Measurements from ENCODE around the gene FHIT. TPM values are rescaled to one million over a fixed set of nuclear protein-coding genes. Genes with fewer than 3 reads are reported as not detected.

The FHIT gene
- total RNA-seq, 1 donor from 2014 or later = 11.7 TPM

GRCh38 chr3:59894425-59895121 lies 1356.7 kb downstream of the FHIT start:
- Mint-ChIP-seq H3K9me3 (peaks cover 6% of the 10 kb centered on the region), H3K36me3 (no peaks in the 10 kb centered on the region), H3K4me3 (no peak overlapping the region), H3K27ac (no peak overlapping the region), H3K27me3 (peaks cover 12% of the 10 kb centered on the region), H3K4me1 (ENCODE audit: unreplicated experiment) (no peaks in the 10 kb centered on the region)
- TF ChIP-seq CTCF (conservative IDR thresholded peaks at IDR 0.05) = no peak
- no peak for DNase-seq (ENCODE audit: extremely low spot score, unreplicated experiment)

- H3K27me3 Mint-ChIP-seq = peaks cover 24% of the 10 kb centered on the region
- no peak for TF ChIP-seq CTCF (conservative IDR thresholded peaks at IDR 0.05)
- no peaks in the 10 kb centered on the region for H3K36me3 Mint-ChIP-seq
- peaks cover 6% of the 10 kb centered on the region for H3K9me3 Mint-ChIP-seq
- no peak for DNase-seq (ENCODE audit: extremely low spot score, unreplicated experiment)
- H3K4me3 Mint-ChIP-seq = no peak overlapping the region
- H3K4me1 Mint-ChIP-seq (ENCODE audit: unreplicated experiment) = peaks cover 4% of the 10 kb centered on the region
- no peak overlapping the region for H3K27ac Mint-ChIP-seq
Observed at GRCh38 chr3:59890639-59891038, 1360.6 kb downstream of the FHIT start.

DNA sequence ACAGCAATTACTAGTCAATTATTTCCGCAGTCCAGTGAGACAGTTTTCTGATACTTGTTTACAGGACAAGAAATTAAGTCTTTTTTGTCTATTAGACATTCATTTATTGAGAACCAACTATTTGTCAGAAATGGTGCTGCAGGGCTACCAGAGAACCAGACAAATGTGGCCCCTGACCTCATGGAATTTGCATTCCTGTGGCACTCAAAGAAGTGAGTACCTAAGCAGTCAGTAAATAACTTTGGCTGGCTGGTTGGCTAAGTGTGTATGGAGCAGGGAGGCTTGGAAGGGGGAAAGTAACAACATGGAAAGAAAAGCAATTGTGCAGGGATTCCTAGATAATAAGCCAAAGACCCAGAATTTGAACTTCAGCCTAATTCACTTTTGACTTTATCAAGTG lies 1364.5 kb downstream of the FHIT start:
- H3K4me3 Mint-ChIP-seq = no peak overlapping the region
- H3K36me3 Mint-ChIP-seq = no peaks in the 10 kb centered on the region
- H3K4me1 Mint-ChIP-seq (ENCODE audit: unreplicated experiment) = peaks cover 4% of the 10 kb centered on the region
- peaks cover 6% of the 10 kb centered on the region for H3K9me3 Mint-ChIP-seq
- H3K27ac Mint-ChIP-seq = no peak overlapping the region
- DNase-seq (ENCODE audit: extremely low spot score, unreplicated experiment) = no peak
- peaks cover 46% of the 10 kb centered on the region for H3K27me3 Mint-ChIP-seq
- TF ChIP-seq CTCF (conservative IDR thresholded peaks at IDR 0.05) = no peak

DNA sequence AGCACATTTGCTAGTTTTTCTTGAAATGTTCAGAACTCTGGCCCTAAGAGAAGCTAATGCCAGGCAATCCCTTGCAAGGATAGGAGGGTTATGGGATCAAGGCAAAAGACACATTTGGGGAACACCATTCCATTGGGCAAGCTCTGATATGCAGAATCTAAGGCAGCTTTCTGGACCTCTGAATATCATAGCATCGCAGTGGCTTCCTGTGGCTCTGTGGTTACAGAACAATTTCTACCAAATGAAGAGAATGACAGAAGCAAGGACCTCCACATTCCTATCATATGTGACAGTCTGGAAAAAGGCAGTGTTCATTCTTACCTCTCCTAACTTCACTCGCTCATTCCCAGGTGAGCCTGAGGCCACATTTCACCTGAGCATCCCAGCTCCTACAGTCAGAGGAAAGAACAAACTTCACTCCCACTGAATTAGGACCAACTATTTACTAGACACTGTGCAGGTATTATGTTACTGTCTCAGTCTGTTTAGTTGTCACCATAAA lies 1365.3 kb downstream of the FHIT start:
- Mint-ChIP-seq H3K27ac (no peak overlapping the region), H3K27me3 (peaks cover 49% of the 10 kb centered on the region), H3K4me1 (ENCODE audit: unreplicated experiment) (peaks cover 4% of the 10 kb centered on the region), H3K36me3 (no peaks in the 10 kb centered on the region), H3K4me3 (no peak overlapping the region), H3K9me3 (peaks cover 6% of the 10 kb centered on the region)
- no peak for DNase-seq (ENCODE audit: extremely low spot score, unreplicated experiment)
- no peak for TF ChIP-seq CTCF (conservative IDR thresholded peaks at IDR 0.05)

GRCh38 chr3:59885101-59885500 lies 1366.2 kb downstream of the FHIT start:
- Mint-ChIP-seq H3K9me3 (peaks cover 3% of the 10 kb centered on the region), H3K4me1 (ENCODE audit: unreplicated experiment) (peaks cover 6% of the 10 kb centered on the region), H3K27ac (no peak overlapping the region), H3K27me3 (peaks cover 57% of the 10 kb centered on the region), H3K36me3 (no peaks in the 10 kb centered on the region), H3K4me3 (no peak overlapping the region)
- no peak for DNase-seq (ENCODE audit: extremely low spot score, unreplicated experiment)
- no peak for TF ChIP-seq CTCF (conservative IDR thresholded peaks at IDR 0.05)
